Endothelial cell of umbilical vein (primary cell): ENCODE data around the gene SSTR5. TPM values are rescaled to one million over a fixed set of nuclear protein-coding genes. Genes with fewer than 3 reads are reported as not detected.

Experiments used
- BruUV-seq: library from RNA; stranded (reverse); fragments of 400-500 nt; replicated peaks from 2 replicates; lab custom pipeline; 2021; lab: Mats Ljungman, UMichigan
- CTCF ChIA-PET: fragments of 300-600, 350-600 bp; sonication (Branson Sonifier 250); formaldehyde crosslinking; loops from one replicate; lab custom pipeline; 2021; ENCODE audit warnings: antibody characterized with exemption, inconsistent platforms; lab: Charles Lee
- POLR2A ChIA-PET: fragments of 300-600, 350-600 bp; sonication (Branson Sonifier 250); formaldehyde crosslinking; loops from one replicate; lab custom pipeline; 2021; ENCODE audit warnings: antibody characterized with exemption, inconsistent platforms; lab: Charles Lee
- DNase-seq: peaks from one replicate; pipeline ENCODE4 v3.0.0-alpha.2; 2011; ENCODE audit warnings: low read depth, low spot score
- FAIRE-seq: peaks from 2 replicates; lab custom pipeline; 2011; peaks lifted over from hg19 to GRCh38; lab: Jason Lieb, UNC
- H2AFZ ChIP-seq: 2 replicates; pipeline ENCODE4 v1.6.0; 2012; ENCODE audit warnings: low read depth, low read length, control low read depth, inconsistent platforms
- H3K27ac ChIP-seq: 2 replicates; pipeline ENCODE4 v1.5.1; 2011; ENCODE audit warnings: low read depth, mild to moderate bottlenecking, control low read depth, low read length, moderate library complexity; ENCODE audit not compliant: insufficient read depth
- H3K27me3 ChIP-seq, 2 experiments: 2 replicates each; pipeline versions ENCODE4 v1.6.0 to v1.6.1; 2011; ENCODE audit warnings: low read length in 2 of 2, mixed read lengths in 1 of 2; ENCODE audit not compliant: control insufficient read depth in 2 of 2, insufficient read depth in 2 of 2
- H3K36me3 ChIP-seq, 2 experiments: 2 replicates in 1 of 2; 3 replicates in 1 of 2; pipeline ENCODE4 v1.5.1; 2011; ENCODE audit warnings: low read length in 2 of 2, mild to moderate bottlenecking in 1 of 2, moderate library complexity in 1 of 2; ENCODE audit not compliant: control insufficient read depth in 2 of 2, insufficient read depth in 2 of 2; ENCODE audit errors: extremely low read depth in 1 of 2
- H3K4me1 ChIP-seq: 3 replicates; pipeline ENCODE4 v1.5.1; 2011; ENCODE audit warnings: mild to moderate bottlenecking, low read length; ENCODE audit not compliant: control insufficient read depth, insufficient read depth; ENCODE audit errors: extremely low read depth
- H3K4me2 ChIP-seq: 2 replicates; pipeline ENCODE4 v1.6.1; 2011; ENCODE audit warnings: low read length, control low read depth, mixed read lengths; ENCODE audit not compliant: insufficient read depth
- H3K4me3 ChIP-seq, 3 experiments: fragments of 200-600 bp in 1 of 3; sonication (generic), shearing (Covaris generic) in 1 of 3; replicated peaks in 1 of 3; 2 replicates each; pipeline ENCODE4 v1.5.1; 2011 to 2016; ENCODE audit warnings: control low read depth in 3 of 3, low read length in 3 of 3, mild to moderate bottlenecking in 2 of 3, inconsistent platforms in 1 of 3, low read depth in 1 of 3, moderate library complexity in 1 of 3; ENCODE audit not compliant: insufficient read depth in 1 of 3
- H3K79me2 ChIP-seq: 2 replicates; pipeline ENCODE4 v1.6.0; 2012; ENCODE audit warnings: low read length, inconsistent platforms; ENCODE audit not compliant: control insufficient read depth, insufficient read depth
- H3K9ac ChIP-seq: replicated peaks from 2 replicates; pipeline ENCODE3; 2011; ENCODE audit warnings: low read length, control low read depth; ENCODE audit not compliant: insufficient read depth; ENCODE audit errors: extremely low read depth
- H3K9me1 ChIP-seq: replicated peaks from 3 replicates; pipeline ENCODE4 v1.6.0; 2011; ENCODE audit warnings: mild to moderate bottlenecking, low read length; ENCODE audit not compliant: control insufficient read depth, insufficient read depth; ENCODE audit errors: extremely low read depth
- H3K9me3 ChIP-seq: replicated peaks from 2 replicates; pipeline ENCODE4 v1.5.1; 2012; ENCODE audit warnings: low read length, inconsistent platforms; ENCODE audit not compliant: control insufficient read depth, insufficient read depth
- H4K20me1 ChIP-seq: replicated peaks from 2 replicates; pipeline ENCODE3; 2011; ENCODE audit warnings: mild to moderate bottlenecking, low read length; ENCODE audit not compliant: control insufficient read depth, insufficient read depth; ENCODE audit errors: extremely low read depth
- EZH2 ChIP-seq: IDR thresholded peaks from 2 replicates; pipeline ENCODE4 v1.6.1; 2012; ENCODE audit warnings: borderline replicate concordance, low read depth, mild to moderate bottlenecking, moderate library complexity, low read length, inconsistent platforms; ENCODE audit not compliant: severe bottlenecking
- FOS ChIP-seq: IDR thresholded peaks from 2 replicates; pipeline ENCODE4 v1.6.1; 2011; ENCODE audit warnings: mild to moderate bottlenecking, low read length, moderate library complexity, borderline replicate concordance; ENCODE audit not compliant: insufficient read depth
- GATA2 ChIP-seq: IDR thresholded peaks from 2 replicates; pipeline ENCODE4 v1.7.0; 2011; ENCODE audit warnings: low read depth, mild to moderate bottlenecking, moderate library complexity, mixed read lengths, low read length; ENCODE audit not compliant: insufficient read length, insufficient read depth
- JUN ChIP-seq: IDR thresholded peaks from 2 replicates; pipeline ENCODE4 v1.6.1; 2011; ENCODE audit warnings: borderline replicate concordance, low read depth; ENCODE audit not compliant: insufficient read length, insufficient read depth
- MAX ChIP-seq: IDR thresholded peaks from 2 replicates; pipeline ENCODE4 v1.6.1; 2011; ENCODE audit not compliant: insufficient read depth, insufficient read length
- MYC ChIP-seq: IDR thresholded peaks from one replicate; pipeline ENCODE4 v1.6.1; 2011; ENCODE audit warnings: mild to moderate bottlenecking, low read depth, low read length
- POLR2A ChIP-seq: IDR thresholded peaks from 2 replicates; pipeline ENCODE4 v1.6.1; 2012; ENCODE audit warnings: low read depth, mild to moderate bottlenecking, control low read depth, low read length
- POLR2AphosphoS5 ChIP-seq: IDR thresholded peaks from 2 replicates; pipeline ENCODE4 v1.6.1; 2012; ENCODE audit warnings: low read depth, mild to moderate bottlenecking, control low read depth, low read length, moderate library complexity; ENCODE audit not compliant: insufficient read depth
- dilution Hi-C: fragments of 300-500 bp; cut with MboI; formaldehyde crosslinking; loops from one replicate; pipeline ENCODE4 v1.15.0; 2019; ENCODE audit warnings: low sequenced_read_pairs; ENCODE audit not compliant: extremely low pct_ligation_motif_present
- intact Hi-C: fragments of 100-400 bp; cut with micrococcal nuclease; formaldehyde crosslinking; loops from one replicate; pipeline ENCODE4 v1.10.0; 2022
- polyA plus RNA-seq, 4 experiments: library from polyadenylated mRNA; depleted of rRNA in 3 of 4; stranded (reverse) in 3 of 4; unstranded in 1 of 4; fragments of >200 nt; gene quantifications; 2 replicates each; pipeline versions ENCODE4 v1.2.1 to v1.2.3, GENCODE V29; 2011 to 2012; ENCODE audit warnings: missing spikeins in 1 of 4
- total RNA-seq: library from RNA; stranded (reverse); gene quantifications from 2 replicates; pipeline ENCODE4 v1.2.3, GENCODE V29; 2021
- TF ChIP-seq, protein P1 (sequence below), 2 donors: IDR thresholded peaks; 1 replicate in 1 of 2; 2 replicates in 1 of 2; pipeline ENCODE4 v1.5.1; 2011; ENCODE audit warnings: low read length in 2 of 2, mild to moderate bottlenecking in 2 of 2, moderate library complexity in 2 of 2, control low read depth in 1 of 2, inconsistent platforms in 1 of 2, low read depth in 1 of 2; ENCODE audit not compliant: insufficient read depth in 1 of 2; ENCODE audit errors: extremely low read depth in 1 of 2

The SSTR5 gene
- total and polyA plus RNA-seq, 2 donors (not counting 3 experiments of a cell fraction or from before 2014, with no cell fraction given), result 0.24 to 0.52 TPM

GRCh38 chr16:1102333-1102700, 29.8 kb downstream of the SSTR5 start:
- intact Hi-C loops, result loop anchor here (2.0 kb wide), 1 partner anchor 290 kb away; no protein-coding TSS in a partner anchor
- no peak overlapping the region for H3K4me2 ChIP-seq
- no peaks in the 10 kb centered on the region for H3K4me1 ChIP-seq
- H3K9me3 ChIP-seq, result no peaks in the 10 kb centered on the region
- DNase-seq (no peak), FAIRE-seq (no peak)
- no peaks in the 10 kb centered on the region for H3K79me2 ChIP-seq
- H3K4me3 ChIP-seq, result no peak overlapping the region
- no peaks in the 10 kb centered on the region for H3K9me1 ChIP-seq
- H3K27ac ChIP-seq, result no peak overlapping the region
- H3K36me3 ChIP-seq, result no peaks in the 10 kb centered on the region
- ChIA-PET POLR2A (no interaction called here), CTCF (interaction anchor here (1.0 kb wide), 2 partner anchors 9 to 396 kb away, joined by 4 read pairs; no protein-coding TSS in a partner anchor)
- no peak overlapping the region for H2AFZ ChIP-seq
- H3K9ac ChIP-seq, result no peak overlapping the region
- BruUV-seq, result no TSS peak
- no peaks in the 10 kb centered on the region for H3K27me3 ChIP-seq
- H4K20me1 ChIP-seq, result no peaks in the 10 kb centered on the region
- dilution Hi-C loops, result no loop called here
- TF ChIP-seq GATA2 (no peak), POLR2A (no peak), POLR2AphosphoS5 (no peak), JUN (no peak), MAX (no peak), FOS (no peak), EZH2 (no peak), MYC (no peak)
- TF ChIP-seq, protein P1, sequence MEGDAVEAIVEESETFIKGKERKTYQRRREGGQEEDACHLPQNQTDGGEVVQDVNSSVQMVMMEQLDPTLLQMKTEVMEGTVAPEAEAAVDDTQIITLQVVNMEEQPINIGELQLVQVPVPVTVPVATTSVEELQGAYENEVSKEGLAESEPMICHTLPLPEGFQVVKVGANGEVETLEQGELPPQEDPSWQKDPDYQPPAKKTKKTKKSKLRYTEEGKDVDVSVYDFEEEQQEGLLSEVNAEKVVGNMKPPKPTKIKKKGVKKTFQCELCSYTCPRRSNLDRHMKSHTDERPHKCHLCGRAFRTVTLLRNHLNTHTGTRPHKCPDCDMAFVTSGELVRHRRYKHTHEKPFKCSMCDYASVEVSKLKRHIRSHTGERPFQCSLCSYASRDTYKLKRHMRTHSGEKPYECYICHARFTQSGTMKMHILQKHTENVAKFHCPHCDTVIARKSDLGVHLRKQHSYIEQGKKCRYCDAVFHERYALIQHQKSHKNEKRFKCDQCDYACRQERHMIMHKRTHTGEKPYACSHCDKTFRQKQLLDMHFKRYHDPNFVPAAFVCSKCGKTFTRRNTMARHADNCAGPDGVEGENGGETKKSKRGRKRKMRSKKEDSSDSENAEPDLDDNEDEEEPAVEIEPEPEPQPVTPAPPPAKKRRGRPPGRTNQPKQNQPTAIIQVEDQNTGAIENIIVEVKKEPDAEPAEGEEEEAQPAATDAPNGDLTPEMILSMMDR (IDR thresholded peaks at IDR 0.05; ENCODE audit: extremely low read depth in 1 of 2, insufficient read depth in 1 of 2, low read depth in 1 of 2, low read length in 2 of 2), result no peak
